GM21717 (cell line): ENCODE data around the gene LHX1.

Experiments used
- ATAC-seq: cut with Tn5 transposase; IDR thresholded peaks from one replicate; pipeline ENCODE4 v1.9.1; 2021; ENCODE audit warnings: mild to moderate bottlenecking, moderate library complexity; ENCODE audit not compliant: unreplicated experiment

Gene LHX1

GRCh38 chr17:36921095-36921851 lies 16.0 kb upstream of the LHX1 start:
- ATAC-seq, result no peak

GRCh38 chr17:36922175-36922574 lies 15.1 kb upstream of the LHX1 start:
- no peak for ATAC-seq

GRCh38 chr17:36923814-36924221 lies 13.5 kb upstream of the LHX1 start:
- no peak for ATAC-seq

- ATAC-seq, result no peak
These were observed 11.0 kb upstream of the LHX1 start for GRCh38 chr17:36926226-36926625.

- no peak for ATAC-seq
These were observed 10.6 kb upstream of the LHX1 start for GRCh38 chr17:36926701-36927100.

GRCh38 chr17:36928471-36929345 lies 8.6 kb upstream of the LHX1 start:
- no peak for ATAC-seq

- ATAC-seq, result no peak
These were observed 7.3 kb upstream of the LHX1 start for GRCh38 chr17:36929851-36930582.

- no peak for ATAC-seq
These were observed 6.7 kb upstream of the LHX1 start for GRCh38 chr17:36930583-36930900.

GRCh38 chr17:36931096-36931696 lies 6.1 kb upstream of the LHX1 start:
- no peak for ATAC-seq

GRCh38 chr17:36931697-36932382 lies 5.4 kb upstream of the LHX1 start:
- no peak for ATAC-seq

GRCh38 chr17:36932383-36932693 lies 4.9 kb upstream of the LHX1 start:
- ATAC-seq, result no peak

- ATAC-seq, result no peak
These were observed 4.4 kb upstream of the LHX1 start for GRCh38 chr17:36932694-36933511.

GRCh38 chr17:36933512-36934143 lies 3.6 kb upstream of the LHX1 start:
- ATAC-seq, result no peak

- ATAC-seq, result no peak
These were observed 3.1 kb upstream of the LHX1 start for GRCh38 chr17:36934144-36934691.

- no peak for ATAC-seq
These were observed 2.3 kb upstream of the LHX1 start for GRCh38 chr17:36934692-36935630.

GRCh38 chr17:36935671-36936454 lies 1.4 kb upstream of the LHX1 start:
- no peak for ATAC-seq

GRCh38 chr17:36936455-36937000 lies 747 bp upstream of the LHX1 start:
- no peak for ATAC-seq
